ENCODE results near the gene CCL4L2.
"Not testable (repeated sequence)": the region's sequence is repeated elsewhere in the genome, so short reads cannot be mapped to it uniquely, and the experiment has no call there.

CCL4L2 gene

DNA sequence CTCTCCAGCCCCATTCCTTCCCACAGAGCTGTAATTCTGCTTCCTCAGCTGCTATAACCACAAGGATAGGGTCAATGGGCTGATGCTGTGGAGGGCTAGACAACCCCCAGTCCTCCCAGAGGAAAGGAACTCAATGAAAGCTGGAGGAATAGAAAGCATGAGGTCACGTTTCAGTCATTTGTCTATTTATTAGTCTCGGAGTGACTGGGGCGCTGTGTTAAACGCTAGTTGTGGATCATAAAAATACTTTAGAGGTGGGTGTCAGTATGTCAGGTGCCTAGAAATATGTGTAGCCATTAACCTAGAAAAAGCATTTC, 13.5 kb upstream of the CCL4L2 start:
- TF ChIP-seq, protein P1, sequence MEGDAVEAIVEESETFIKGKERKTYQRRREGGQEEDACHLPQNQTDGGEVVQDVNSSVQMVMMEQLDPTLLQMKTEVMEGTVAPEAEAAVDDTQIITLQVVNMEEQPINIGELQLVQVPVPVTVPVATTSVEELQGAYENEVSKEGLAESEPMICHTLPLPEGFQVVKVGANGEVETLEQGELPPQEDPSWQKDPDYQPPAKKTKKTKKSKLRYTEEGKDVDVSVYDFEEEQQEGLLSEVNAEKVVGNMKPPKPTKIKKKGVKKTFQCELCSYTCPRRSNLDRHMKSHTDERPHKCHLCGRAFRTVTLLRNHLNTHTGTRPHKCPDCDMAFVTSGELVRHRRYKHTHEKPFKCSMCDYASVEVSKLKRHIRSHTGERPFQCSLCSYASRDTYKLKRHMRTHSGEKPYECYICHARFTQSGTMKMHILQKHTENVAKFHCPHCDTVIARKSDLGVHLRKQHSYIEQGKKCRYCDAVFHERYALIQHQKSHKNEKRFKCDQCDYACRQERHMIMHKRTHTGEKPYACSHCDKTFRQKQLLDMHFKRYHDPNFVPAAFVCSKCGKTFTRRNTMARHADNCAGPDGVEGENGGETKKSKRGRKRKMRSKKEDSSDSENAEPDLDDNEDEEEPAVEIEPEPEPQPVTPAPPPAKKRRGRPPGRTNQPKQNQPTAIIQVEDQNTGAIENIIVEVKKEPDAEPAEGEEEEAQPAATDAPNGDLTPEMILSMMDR (IDR thresholded peaks at IDR 0.05; ENCODE audit: low read depth, low read length, missing control alignments), result no peak
- no peak overlapping the region for H3K4me3 ChIP-seq (replicated peaks; ENCODE audit: low read depth, low read length)
- no peak for DNase-seq (ENCODE audit: extremely low read depth, low read depth)

DNA sequence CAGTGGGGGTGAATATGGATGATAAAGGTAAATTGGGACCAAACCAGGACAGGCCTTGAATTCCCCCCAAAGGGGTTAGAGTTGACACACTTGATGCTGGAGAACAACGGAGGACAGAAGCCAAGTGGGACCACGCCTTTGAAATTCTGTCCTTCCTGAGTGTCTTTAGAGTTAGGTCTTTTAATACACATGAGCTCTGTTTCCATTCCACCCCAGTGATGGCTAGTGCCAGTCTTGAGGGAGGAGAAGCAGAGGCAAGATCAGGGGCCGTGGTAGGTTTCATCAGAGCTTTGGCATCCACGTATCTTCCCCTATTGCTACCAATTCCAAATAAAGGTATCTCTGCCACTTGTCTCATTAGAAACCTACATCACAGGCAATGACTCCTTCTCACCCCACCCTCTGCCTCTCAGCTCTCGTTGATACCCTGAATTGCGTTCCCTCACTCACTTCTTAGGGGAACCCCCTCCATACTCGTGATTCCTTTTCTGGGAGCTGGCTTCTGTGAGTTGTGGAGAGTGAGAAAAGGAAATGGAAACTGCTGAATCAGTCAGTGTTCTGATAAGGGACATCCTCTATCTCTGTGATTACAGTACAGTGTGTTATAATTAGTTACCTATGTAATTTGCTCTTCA, 11.9 kb upstream of the CCL4L2 start:
- no peak overlapping the region for H3K4me3 ChIP-seq (replicated peaks; ENCODE audit: low read depth, low read length)
- TF ChIP-seq, protein P1 (IDR thresholded peaks at IDR 0.05; ENCODE audit: low read depth, low read length, missing control alignments), result no peak
- no peak for DNase-seq (ENCODE audit: extremely low read depth, low read depth)

DNA sequence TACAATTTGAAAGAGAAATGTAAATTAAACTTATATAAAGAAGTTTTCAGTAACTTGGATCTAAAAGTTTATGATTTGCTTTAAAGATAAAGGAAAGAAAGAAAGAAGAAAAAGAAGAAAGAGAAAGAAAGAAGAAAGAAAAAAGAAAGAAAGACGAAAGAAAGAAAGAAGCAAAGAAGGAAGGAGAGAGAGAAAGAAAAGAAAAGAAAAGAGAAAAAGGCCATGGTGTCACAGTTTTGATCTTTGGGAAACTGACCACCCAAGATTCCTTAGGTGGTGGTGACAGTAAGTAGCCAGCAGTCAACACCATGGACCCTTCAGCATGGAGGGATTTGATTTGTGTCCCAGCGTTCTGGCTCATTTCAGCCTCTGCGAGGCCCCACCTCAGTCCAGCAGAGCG, 9.8 kb upstream of the CCL4L2 start:
- DNase-seq (ENCODE audit: extremely low read depth, low read depth); H3K4me3 ChIP-seq (replicated peaks; ENCODE audit: low read depth, low read length): not testable (repeated sequence)

DNA sequence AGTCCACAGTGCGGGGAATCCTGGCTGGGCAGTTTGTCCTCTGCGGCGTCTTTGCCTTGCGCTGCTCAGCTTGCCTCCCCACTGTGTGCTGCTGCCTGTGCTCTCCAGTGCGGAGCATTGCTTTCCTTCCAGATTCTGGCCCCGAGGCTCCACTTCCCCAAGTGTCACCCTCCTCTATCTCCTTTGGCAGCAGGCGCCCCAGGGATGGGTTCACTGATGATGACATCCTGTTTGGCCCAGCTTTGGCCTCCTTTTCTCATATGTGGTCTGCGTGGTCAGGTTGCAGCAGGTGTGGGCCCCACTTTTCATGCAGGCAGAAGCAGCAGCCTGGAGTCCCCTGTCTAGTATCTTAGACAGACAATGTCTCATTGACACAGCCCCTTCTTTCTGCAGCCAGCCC, 9.4 kb upstream of the CCL4L2 start:
- DNase-seq (ENCODE audit: extremely low read depth, low read depth); H3K4me3 ChIP-seq (replicated peaks; ENCODE audit: low read depth, low read length): not testable (repeated sequence)

DNA sequence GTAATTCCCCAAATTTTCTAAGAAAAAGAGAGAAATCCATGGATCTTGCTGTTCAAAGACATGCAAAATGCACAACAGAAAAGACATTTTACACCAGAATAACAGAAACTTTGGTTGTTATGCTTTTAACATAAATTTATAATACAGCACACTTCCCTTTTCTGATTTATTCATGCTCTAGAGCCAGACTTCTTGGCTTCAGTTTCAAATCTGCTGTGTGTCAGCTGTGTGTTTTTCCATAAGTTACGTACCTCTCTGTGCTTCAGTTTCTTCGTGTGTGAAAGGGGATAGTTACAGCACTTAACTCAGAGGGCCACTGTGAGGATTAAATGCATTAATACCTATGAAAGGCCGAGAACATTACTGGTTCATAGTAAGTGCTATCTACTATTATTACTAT, 7.5 kb upstream of the CCL4L2 start:
- TF ChIP-seq, protein P1 (IDR thresholded peaks at IDR 0.05; ENCODE audit: low read depth, low read length, missing control alignments), result no peak
- no peak overlapping the region for H3K4me3 ChIP-seq (replicated peaks; ENCODE audit: low read depth, low read length)
- DNase-seq (ENCODE audit: extremely low read depth, low read depth), result no peak

GRCh38 chr17:36204724-36205500, 6.0 kb upstream of the CCL4L2 start:
- no peak overlapping the region for H3K4me3 ChIP-seq (replicated peaks; ENCODE audit: low read depth, low read length)
- TF ChIP-seq, protein P1 (IDR thresholded peaks at IDR 0.05; ENCODE audit: low read depth, low read length, missing control alignments), result no peak
- DNase-seq (ENCODE audit: extremely low read depth, low read depth), result no peak

DNA sequence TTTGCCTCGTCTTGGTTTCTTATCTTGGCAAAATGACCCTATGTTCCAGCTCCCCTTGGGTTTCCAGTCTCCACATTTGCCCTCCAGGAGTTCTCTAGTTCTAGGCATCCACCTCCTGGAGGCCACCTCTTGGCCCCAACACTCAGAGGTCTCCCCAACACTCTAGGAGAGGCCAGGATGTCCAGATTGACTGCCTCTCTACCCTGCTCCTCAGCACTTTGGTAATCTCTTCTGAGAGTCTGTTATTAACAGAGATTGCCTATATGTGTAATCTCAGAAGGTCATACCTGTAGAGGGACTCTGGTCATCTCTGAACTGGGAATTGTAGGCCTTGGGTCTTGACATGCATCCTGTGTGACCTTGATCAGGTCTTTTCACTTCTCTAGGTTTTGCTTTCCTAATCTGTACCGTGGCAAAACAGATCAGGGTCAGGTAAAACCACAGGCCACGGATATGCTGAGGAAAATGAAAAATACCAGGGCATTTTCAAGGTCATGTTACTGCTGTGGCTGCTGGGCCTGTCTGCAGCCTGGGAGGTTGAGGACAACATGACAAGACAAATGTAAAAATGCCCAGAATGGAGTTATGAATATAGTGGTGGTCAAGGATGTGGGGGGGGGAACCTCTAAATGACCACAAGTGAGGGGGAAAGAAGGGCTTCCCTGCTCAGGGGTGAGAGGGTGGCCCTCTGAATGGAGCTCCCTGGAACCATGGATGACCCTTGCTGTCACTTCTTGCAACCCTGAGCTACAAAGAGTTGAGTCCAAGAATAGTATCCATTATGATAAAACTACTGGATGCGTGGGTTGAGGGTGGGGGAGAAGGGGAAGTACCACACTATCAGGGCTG, 5.0 kb upstream of the CCL4L2 start:
- TF ChIP-seq, protein P1 (IDR thresholded peaks at IDR 0.05; ENCODE audit: low read depth, low read length, missing control alignments), result no peak
- H3K4me3 ChIP-seq (replicated peaks; ENCODE audit: low read depth, low read length), result no peak overlapping the region
- DNase-seq (ENCODE audit: extremely low read depth, low read depth), result no peak

GRCh38 chr17:36206486-36206821, 4.4 kb upstream of the CCL4L2 start:
- not testable (repeated sequence) for H3K4me3 ChIP-seq (replicated peaks; ENCODE audit: low read depth, low read length); DNase-seq (ENCODE audit: extremely low read depth, low read depth)

DNA sequence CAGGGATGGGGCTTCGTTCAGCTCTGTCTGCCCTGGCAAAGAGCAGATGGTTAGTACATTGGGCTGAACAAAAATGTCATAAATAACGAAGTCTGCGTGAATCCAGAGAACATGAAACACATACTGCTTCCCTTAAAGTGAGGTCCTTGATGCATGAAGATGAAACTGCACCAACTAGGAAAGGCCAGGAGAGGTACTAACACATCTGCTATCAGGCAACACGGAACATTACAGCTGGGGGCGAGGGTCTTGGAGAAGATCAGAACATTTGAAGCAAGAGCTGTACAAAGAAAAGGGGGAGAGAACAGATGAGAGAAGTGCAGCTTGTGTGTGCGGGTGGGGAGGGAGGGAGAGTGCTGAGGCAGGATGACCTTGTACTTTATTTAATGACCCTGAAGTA, 3.5 kb upstream of the CCL4L2 start:
- H3K4me3 ChIP-seq (replicated peaks; ENCODE audit: low read depth, low read length); DNase-seq (ENCODE audit: extremely low read depth, low read depth): not testable (repeated sequence)

All from HFF-Myc (cell line).